Measurements from ENCODE around the gene C4orf51.
"Not testable (repeated sequence)": the region's sequence is repeated elsewhere in the genome, so short reads cannot be mapped to it uniquely, and the experiment has no call there.

The C4orf51 gene

DNA sequence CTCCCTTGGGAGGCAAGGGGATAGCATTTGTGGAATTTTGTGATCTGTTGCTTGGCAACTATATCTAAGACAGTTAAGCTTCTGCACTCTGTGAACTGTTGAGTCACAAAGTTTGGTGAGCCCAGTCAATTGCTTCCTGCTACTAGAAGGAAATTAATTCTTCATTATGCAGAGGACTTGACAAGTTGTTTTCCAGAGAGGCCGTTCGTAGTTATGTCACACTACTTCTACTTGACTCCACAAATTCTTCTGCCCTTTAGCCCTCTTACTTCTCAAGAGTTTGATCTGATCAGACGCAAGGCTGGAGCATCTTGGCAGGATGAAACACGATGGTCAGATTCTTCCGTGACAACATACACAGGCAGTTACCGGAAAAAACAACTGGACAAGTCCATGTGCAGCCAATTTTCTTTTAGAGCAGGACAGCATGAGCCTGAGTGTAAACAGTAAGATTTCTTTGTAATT is at the start of gene C4orf51:
C4orf51 (plus strand) TSS at position 156 of the 465 bp plus-strand sequence; CDS start at position 214, 58 bp downstream.
- peak; percentile 7 for FAIRE-seq
- DNase-seq (ENCODE audit: low spot score): peak; percentile 44

GRCh38 chr4:145635117-145635516 is 44.8 kb upstream of the C4orf51 start:
- FAIRE-seq (no peak), DNase-seq (ENCODE audit: low spot score) (no peak)

GRCh38 chr4:145635630-145636029 is 44.3 kb upstream of the C4orf51 start:
- FAIRE-seq (no peak), DNase-seq (ENCODE audit: low spot score) (no peak)

DNA sequence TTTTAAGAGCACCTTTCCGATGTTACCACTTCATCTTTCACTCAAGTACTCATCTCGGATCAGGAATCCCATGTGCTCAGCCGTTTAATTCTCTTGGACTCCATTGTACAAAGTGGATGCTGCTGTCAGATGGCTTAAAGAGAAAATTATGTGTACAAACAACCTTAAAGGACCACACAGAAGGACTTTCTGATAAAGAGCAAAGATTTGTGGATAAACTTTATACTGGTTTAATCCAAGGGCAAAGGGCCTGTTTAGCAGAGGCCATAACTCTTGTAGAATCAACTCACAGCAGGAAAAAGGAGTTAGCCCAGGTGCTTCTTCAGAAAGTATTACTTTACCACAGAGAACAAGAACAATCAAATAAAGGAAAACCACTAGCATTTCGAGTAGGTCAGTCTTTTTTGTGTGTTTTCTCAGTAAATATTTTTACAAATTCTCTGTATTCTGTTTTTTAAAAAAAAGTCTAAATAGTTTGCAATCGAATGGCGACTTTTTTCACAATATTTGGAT is 40.7 kb upstream of the C4orf51 start:
- no peak for FAIRE-seq
- no peak for DNase-seq (ENCODE audit: low spot score)

DNA sequence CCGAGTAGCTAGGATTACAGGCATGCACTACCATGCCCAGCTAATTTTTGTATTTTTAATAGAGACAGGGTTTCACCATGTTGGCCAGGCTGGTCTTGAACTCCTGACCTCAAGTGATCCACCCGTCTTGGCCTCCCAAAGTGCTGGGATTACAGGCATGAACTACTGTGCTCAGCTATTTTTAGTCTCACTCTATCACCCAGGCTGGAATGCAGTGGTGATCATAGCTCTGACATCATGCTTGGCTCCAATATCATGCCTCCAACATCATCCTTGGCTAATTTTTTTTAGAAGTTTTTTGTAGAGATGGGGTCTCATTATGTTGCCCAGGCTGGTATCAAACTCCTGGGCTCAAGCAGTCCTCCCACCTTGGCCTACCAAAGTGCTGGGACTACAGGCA is 39.7 kb upstream of the C4orf51 start:
- FAIRE-seq; DNase-seq (ENCODE audit: low spot score): not testable (repeated sequence)

- FAIRE-seq (no peak), DNase-seq (ENCODE audit: low spot score) (no peak)
Observed at GRCh38 chr4:145643295-145643694, 36.7 kb upstream of the C4orf51 start.

DNA sequence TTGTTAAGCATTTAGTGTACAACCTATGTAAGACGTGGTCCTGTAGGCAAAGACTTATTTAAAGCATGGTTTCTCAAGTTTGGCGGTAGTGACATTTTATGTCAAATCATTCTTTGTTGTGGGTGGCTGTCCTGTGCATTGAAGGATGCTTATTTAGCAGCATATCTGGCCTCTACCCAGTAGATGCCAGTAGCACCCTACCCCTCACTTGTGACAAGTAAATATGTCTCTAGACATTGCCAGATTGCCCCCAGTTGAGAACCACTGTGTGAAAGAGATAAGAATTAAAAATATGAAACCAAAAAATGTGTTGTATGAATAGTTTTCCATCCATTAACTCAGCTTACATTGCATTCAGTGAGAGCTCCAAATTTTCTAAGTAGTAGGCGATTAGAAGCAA is 35.2 kb upstream of the C4orf51 start:
- DNase-seq (ENCODE audit: low spot score): no peak
- FAIRE-seq: no peak

DNA sequence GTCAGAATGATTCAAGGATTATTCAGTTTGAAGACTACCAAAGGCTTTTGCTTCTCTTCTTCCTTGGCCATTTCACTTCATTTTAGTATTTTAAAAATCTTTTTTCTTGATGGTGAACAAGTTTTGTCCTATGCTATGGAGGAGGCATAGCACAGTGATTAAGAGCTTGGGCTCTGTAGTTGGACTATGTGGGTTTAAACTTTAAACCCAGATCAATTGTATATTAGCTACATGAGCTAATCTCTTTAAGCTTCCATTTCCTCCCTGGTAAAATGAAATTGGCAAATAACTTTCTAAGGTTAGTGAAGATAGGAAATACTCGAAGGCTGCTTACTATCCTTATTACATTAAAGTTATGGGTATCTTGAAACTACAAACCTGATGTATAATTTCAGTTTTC is 23.8 kb upstream of the C4orf51 start:
- DNase-seq (ENCODE audit: low spot score) (no peak), FAIRE-seq (no peak)

- FAIRE-seq: no peak
- DNase-seq (ENCODE audit: low spot score): no peak
Observed at GRCh38 chr4:145660064-145660463, 19.9 kb upstream of the C4orf51 start.

DNA sequence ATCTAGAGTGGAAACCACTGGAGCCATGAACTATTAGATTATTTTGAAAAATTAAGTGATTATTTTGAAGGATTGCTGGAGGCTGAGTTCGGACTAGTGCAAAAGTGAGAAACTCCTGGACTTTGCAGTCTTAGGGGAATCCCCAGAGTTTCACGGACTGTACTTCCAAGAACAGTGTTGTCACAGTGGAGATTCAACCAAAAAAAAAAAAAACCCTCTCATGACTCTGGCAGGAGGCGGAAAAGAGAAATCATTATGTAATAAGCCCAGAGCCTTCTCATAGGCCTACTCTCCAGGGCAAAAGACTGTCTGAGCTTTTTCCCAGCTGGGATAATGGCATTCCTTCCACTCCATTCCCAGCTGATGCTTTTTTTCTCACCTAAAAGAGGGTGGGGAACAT is 16.8 kb upstream of the C4orf51 start:
- no peak for DNase-seq (ENCODE audit: low spot score)
- no peak for FAIRE-seq

- FAIRE-seq (no peak), DNase-seq (ENCODE audit: low spot score) (no peak)
Observed at GRCh38 chr4:145665773-145666172, 14.2 kb upstream of the C4orf51 start.

GRCh38 chr4:145670422-145670821 is 9.5 kb upstream of the C4orf51 start:
- no peak for FAIRE-seq
- DNase-seq (ENCODE audit: low spot score): no peak

- FAIRE-seq: peak; percentile 89
- peak; percentile 84 for DNase-seq (ENCODE audit: low spot score)
Observed at GRCh38 chr4:145679520-145679919, 426 bp upstream of the C4orf51 start.

DNA sequence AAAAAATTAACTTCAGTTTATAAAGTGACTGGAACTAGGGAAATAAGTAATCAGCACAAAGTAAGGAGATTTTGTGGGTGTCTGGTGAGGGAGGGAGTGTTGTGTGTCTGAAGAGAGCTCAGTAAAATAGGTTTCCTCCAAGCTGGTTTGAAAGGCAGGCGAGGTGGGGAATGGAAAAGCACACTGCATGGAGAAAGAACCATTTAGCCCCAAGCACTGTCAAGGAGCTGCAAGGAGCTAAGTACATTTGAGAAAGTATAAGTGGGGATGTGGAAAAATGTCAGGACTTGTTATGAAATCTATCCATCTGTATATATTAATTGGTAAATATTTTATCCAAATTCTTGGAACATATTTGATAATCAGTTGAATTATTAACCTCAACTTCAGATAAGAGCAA is 956 bp downstream of the C4orf51 start:
- DNase-seq (ENCODE audit: low spot score) (no peak), FAIRE-seq (no peak)

DNA sequence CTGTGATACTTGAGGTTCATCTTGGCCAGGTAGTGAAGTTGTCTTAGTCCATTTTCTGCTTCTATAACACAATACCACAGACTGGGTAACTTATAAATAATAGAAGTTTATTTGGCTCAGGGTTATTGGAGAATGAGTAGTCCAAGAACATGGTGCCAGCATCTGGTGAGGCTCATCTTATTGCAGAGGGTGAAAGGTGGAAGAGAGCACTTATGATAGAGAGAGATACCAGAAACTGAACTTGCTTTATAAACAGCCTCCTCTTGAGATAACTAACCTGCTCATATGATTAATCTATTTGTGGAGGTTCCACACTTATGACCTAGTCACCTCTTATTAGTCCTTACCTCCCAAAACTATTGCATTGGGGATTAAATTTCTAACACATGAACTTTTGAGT is 1.6 kb downstream of the C4orf51 start:
- DNase-seq (ENCODE audit: low spot score) (no peak), FAIRE-seq (no peak)

DNA sequence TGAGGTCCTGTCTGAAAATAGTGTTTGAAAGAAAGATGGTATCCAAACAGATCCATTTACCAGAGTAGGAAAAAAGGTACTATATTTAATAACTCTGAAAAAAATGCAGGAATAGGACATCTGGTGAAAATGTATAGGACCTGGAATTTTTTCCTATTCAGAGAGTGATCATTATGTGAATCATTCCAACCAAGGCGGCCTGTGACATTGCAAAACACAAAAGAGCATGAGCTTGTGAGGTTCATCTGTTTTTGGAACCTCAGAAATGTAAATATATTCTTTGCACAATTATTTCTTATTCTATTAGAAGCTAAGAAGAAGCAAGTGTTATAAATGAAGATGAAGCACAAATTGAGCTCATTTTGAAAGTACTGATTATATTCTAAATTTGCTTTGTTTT is 2.0 kb downstream of the C4orf51 start:
- DNase-seq (ENCODE audit: low spot score): no peak
- no peak for FAIRE-seq

DNA sequence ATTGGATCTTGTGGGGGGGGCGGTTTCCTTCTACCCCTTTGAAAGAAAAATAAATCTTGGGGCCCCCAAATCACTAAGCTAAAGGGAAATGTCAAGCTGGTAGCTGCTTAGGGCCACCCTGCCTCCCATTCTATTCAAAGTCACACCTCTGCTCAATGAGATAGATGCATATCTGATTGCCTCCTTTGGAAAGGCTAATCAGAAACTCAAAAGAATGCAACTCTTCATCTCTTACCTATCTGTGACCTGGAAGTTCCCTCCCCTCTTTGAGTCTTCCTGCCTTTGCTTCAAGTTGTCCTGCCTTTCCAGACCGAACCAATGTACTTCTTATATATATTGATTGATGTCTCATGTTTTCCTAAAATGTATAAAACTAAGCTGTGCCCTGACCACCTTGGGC is 7.0 kb downstream of the C4orf51 start:
- FAIRE-seq (no peak), DNase-seq (ENCODE audit: low spot score) (no peak)

DNA sequence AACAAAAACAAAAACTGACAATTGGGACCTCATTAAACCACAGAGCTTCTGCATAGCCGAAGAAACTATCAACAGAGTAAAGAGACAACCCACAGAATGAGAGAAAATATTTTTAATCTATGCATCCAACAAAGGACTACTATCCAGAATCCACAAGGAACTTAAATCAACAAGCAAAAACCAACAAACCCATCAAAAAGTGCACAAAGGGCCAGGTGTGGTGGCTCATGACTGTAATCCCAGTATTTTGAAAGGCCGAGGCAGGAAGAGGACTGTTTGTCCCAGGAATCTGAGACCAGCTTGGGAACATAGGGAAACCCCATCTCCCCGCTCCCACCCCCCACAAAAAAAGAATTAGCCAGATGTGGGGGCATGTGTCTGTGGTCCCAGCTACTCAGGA is 10.7 kb downstream of the C4orf51 start:
- FAIRE-seq: no peak
- no peak for DNase-seq (ENCODE audit: low spot score)

DNA sequence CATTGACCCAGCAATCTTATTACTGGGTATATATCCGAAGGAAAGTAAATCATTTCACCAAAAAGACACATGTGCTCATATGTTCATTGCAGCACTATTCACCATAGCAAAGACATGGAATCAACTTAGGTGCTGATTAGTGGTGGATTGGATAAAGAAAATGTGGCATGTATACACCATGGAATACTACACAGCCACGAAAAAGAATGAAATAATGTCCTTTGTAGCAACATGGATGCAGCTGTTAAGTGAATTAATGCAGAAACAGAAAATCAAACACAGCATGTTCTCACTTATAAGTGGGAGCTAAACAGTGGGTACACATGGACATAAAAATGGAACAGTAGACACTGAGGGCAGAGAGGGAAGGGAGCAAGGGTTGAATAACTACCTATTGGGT is 11.5 kb downstream of the C4orf51 start:
- not testable (repeated sequence) for DNase-seq (ENCODE audit: low spot score); FAIRE-seq

DNA sequence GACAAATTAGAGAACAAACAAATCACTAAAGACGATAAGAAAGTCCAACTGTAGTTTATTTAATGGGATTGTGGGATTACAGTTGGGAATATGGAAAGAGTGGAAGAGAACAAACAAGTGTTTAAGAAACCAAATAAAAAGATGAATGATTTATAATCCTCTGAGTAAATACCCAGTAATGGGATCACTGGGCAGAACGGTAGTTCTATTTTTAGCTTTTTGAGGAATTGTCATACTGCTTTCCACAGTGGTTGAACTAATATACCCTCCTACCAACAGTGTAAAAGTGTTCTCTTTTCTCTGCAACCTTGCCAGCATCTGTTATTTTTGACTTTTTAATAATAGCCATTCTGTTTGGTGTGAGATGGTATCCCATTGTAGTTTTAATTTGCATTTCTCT is 15.0 kb downstream of the C4orf51 start:
- DNase-seq (ENCODE audit: low spot score) (no peak), FAIRE-seq (no peak)

GRCh38 chr4:145697332-145697731 is 17.4 kb downstream of the C4orf51 start:
- no peak for FAIRE-seq
- DNase-seq (ENCODE audit: low spot score): no peak

- DNase-seq (ENCODE audit: low spot score) (no peak), FAIRE-seq (no peak)
Observed at GRCh38 chr4:145698507-145698906, 18.6 kb downstream of the C4orf51 start.

DNA sequence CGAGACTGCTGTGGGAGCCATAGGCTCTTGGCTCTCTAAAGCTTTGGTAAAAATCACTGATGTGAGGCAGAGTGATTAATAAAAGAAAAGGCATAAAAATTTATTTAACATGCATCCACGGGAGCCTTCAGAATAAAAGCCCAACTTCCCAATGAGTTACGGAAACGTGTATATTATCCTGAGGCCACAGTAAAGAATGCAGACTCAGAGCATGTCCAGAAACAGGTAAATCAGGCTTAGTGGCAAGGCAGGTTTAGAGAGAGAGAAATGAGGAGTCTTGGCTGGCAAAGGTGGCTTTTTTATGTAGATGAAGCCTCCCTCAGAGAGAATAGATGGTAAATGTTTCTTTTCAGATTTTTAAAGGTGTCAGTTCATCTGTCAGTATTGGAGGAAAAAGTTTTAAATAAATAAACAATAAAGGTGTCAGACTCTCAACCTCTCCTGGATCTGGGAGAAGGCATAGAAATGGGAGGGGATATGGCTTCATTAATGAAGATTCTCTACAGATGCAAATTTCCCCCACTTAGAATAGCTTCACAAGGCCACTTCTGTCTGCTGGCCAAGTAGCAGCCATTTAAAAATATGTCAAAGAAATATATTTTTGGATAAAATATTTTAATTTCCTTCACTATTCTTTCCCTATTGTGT is 24.0 kb downstream of the C4orf51 start:
- no peak for DNase-seq (ENCODE audit: low spot score)

More for the DNA sequence above, 24.0 kb downstream of the C4orf51 start:
- FAIRE-seq: no peak
